Measurements from ENCODE around the gene HLCS. TPM values are rescaled to one million over a fixed set of nuclear protein-coding genes. Genes with fewer than 3 reads are reported as not detected.

Gene HLCS
- total and polyA plus RNA-seq, 2 donors (not counting 1 experiment from before 2014, with no cell fraction given): 23.1 to 40.0 TPM

GRCh38 chr21:36723371-36723881 is 243.0 kb downstream of the HLCS start:
- no peaks in the 10 kb centered on the region for H3K4me1 ChIP-seq (ENCODE audit: control insufficient read depth, extremely low read depth, insufficient read depth, low read length)
- H3K79me2 ChIP-seq (ENCODE audit: control insufficient read depth, insufficient read depth, low read length): no peaks in the 10 kb centered on the region
- no peak overlapping the region for H3K4me2 ChIP-seq (ENCODE audit: extremely low read depth, insufficient read depth, low read length)
- no peak overlapping the region for H2AFZ ChIP-seq (ENCODE audit: low read length)
- H3K4me3 ChIP-seq (replicated peaks in 1 of 4; ENCODE audit: control extremely low read depth in 1 of 4, insufficient read depth in 1 of 4, low read depth in 3 of 4, low read length in 4 of 4): no peak overlapping the region
- no peak overlapping the region for H3K9ac ChIP-seq (ENCODE audit: insufficient read depth, low read length)
- H3K27me3 ChIP-seq (ENCODE audit: control insufficient read depth, insufficient read depth, low read length): peaks cover 9% of the 10 kb centered on the region
- no peak overlapping the region for H3K27ac ChIP-seq (ENCODE audit: insufficient read depth, low read length)
- H4K20me1 ChIP-seq (ENCODE audit: control insufficient read depth, extremely low read depth, insufficient read depth, low read length): no peaks in the 10 kb centered on the region
- DNase-seq (ENCODE audit: low read depth in 2 of 2): no peak
- TF ChIP-seq EZH2 (IDR thresholded peaks at IDR 0.05; ENCODE audit: low read length, missing control alignments): no peak
- TF ChIP-seq, protein P1, sequence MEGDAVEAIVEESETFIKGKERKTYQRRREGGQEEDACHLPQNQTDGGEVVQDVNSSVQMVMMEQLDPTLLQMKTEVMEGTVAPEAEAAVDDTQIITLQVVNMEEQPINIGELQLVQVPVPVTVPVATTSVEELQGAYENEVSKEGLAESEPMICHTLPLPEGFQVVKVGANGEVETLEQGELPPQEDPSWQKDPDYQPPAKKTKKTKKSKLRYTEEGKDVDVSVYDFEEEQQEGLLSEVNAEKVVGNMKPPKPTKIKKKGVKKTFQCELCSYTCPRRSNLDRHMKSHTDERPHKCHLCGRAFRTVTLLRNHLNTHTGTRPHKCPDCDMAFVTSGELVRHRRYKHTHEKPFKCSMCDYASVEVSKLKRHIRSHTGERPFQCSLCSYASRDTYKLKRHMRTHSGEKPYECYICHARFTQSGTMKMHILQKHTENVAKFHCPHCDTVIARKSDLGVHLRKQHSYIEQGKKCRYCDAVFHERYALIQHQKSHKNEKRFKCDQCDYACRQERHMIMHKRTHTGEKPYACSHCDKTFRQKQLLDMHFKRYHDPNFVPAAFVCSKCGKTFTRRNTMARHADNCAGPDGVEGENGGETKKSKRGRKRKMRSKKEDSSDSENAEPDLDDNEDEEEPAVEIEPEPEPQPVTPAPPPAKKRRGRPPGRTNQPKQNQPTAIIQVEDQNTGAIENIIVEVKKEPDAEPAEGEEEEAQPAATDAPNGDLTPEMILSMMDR (conservative IDR thresholded peaks at IDR 0.05 in 1 of 2, IDR thresholded peaks at IDR 0.05 in 1 of 2; ENCODE audit: low read depth in 1 of 2, low read length in 2 of 2): no peak
- no peaks in the 10 kb centered on the region for H3K36me3 ChIP-seq (ENCODE audit: control insufficient read depth, insufficient read depth, low read length)
- H3K9me3 ChIP-seq (ENCODE audit: control insufficient read depth, insufficient read depth, low read depth, low read length): no peaks in the 10 kb centered on the region

DNA sequence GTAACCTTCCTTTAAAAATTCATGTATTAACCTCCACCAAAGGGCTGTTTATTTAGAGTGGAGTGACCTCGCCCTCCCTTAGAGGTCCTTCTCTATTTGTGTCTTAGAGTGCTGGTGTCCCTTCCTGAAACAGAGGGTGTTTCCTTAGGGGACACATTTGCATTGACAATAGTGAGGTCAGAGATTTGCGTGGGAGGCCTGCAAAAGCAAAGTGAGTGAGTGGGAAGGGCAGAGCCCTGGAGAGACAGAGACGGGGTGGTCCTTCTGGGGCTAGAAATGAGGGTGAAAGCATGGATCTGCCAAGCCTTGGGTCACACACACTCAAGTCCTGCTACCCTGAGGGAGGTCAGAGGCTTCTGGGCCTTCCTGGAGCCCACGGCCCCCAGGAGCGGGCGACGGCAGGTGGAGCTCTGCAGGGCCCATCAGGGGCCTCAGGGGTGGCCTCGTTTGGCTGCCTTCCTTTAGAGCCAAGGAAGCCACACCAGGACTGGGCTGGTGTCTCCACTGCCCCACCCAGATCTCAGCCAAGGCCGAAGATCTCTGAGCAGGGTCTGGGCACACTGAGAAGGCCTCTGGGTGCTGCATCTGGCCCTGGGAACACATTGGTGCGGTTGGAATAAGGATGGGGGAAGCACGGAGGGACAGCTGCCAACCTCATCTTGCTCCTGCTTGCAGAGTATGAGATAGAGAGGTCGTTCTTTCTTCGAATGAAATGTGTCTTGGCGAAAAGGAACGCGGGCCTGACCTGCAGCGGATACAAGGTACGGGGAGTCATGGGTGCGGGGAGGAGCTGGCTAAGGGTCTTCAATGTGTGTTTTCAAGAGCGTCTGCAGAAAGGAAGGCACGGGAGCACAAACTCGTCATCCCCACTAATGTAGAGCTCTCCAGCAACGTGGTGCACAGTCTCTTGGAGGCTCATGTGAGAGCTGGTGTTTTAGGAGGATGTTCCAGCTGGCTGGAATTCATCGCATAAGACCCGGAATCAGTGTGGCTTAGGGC is 243.8 kb downstream of the HLCS start:
- Histone ChIP-seq H3K4me2 (ENCODE audit: extremely low read depth, insufficient read depth, low read length) (no peak overlapping the region), H3K4me3 (replicated peaks in 1 of 4; ENCODE audit: control extremely low read depth in 1 of 4, insufficient read depth in 1 of 4, low read depth in 3 of 4, low read length in 4 of 4) (no peak overlapping the region), H3K27ac (ENCODE audit: insufficient read depth, low read length) (no peak overlapping the region), H3K9ac (ENCODE audit: insufficient read depth, low read length) (no peak overlapping the region), H4K20me1 (ENCODE audit: control insufficient read depth, extremely low read depth, insufficient read depth, low read length) (no peaks in the 10 kb centered on the region), H3K9me3 (ENCODE audit: control insufficient read depth, insufficient read depth, low read depth, low read length) (no peaks in the 10 kb centered on the region), H3K4me1 (ENCODE audit: control insufficient read depth, extremely low read depth, insufficient read depth, low read length) (no peaks in the 10 kb centered on the region), H3K79me2 (ENCODE audit: control insufficient read depth, insufficient read depth, low read length) (no peaks in the 10 kb centered on the region), H3K36me3 (ENCODE audit: control insufficient read depth, insufficient read depth, low read length) (no peaks in the 10 kb centered on the region), H3K27me3 (ENCODE audit: control insufficient read depth, insufficient read depth, low read length) (peaks cover 13% of the 10 kb centered on the region), H2AFZ (ENCODE audit: low read length) (no peak overlapping the region)
- no peak for DNase-seq (ENCODE audit: low read depth in 2 of 2)
- no peak for TF ChIP-seq EZH2 (IDR thresholded peaks at IDR 0.05; ENCODE audit: low read length, missing control alignments)
- TF ChIP-seq, protein P1 (conservative IDR thresholded peaks at IDR 0.05 in 1 of 2, IDR thresholded peaks at IDR 0.05 in 1 of 2; ENCODE audit: low read depth in 1 of 2, low read length in 2 of 2): no peak

DNA sequence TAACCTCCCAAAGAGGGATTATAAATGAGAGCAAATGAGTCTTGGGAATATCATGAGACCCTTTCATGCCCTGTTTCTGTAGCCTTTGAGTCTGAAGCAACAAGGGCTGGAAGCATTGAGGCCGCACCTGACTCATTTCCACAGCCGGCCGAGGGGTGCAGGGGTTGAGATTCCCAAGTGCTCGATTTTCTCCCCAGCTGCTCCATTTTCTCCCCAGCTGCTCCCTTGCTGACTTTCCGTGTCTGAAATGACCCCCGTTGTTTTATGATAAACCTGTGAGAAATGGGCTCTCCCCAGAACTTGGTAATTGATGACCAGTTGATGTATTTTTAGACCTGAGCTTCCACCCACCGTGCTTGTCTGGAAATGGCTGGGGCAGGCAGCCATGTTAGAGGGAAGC is 244.7 kb downstream of the HLCS start:
- Histone ChIP-seq H3K36me3 (ENCODE audit: control insufficient read depth, insufficient read depth, low read length) (no peaks in the 10 kb centered on the region), H3K4me1 (ENCODE audit: control insufficient read depth, extremely low read depth, insufficient read depth, low read length) (no peaks in the 10 kb centered on the region), H3K27me3 (ENCODE audit: control insufficient read depth, insufficient read depth, low read length) (peaks cover 12% of the 10 kb centered on the region)

More for the DNA sequence above, 244.7 kb downstream of the HLCS start:
- Histone ChIP-seq H4K20me1 (ENCODE audit: control insufficient read depth, extremely low read depth, insufficient read depth, low read length) (no peaks in the 10 kb centered on the region), H3K9ac (ENCODE audit: insufficient read depth, low read length) (no peak overlapping the region), H2AFZ (ENCODE audit: low read length) (no peak overlapping the region), H3K4me3 (replicated peaks in 1 of 4; ENCODE audit: control extremely low read depth in 1 of 4, insufficient read depth in 1 of 4, low read depth in 3 of 4, low read length in 4 of 4) (no peak overlapping the region), H3K9me3 (ENCODE audit: control insufficient read depth, insufficient read depth, low read depth, low read length) (no peaks in the 10 kb centered on the region), H3K4me2 (ENCODE audit: extremely low read depth, insufficient read depth, low read length) (no peak overlapping the region), H3K27ac (ENCODE audit: insufficient read depth, low read length) (no peak overlapping the region), H3K79me2 (ENCODE audit: control insufficient read depth, insufficient read depth, low read length) (no peaks in the 10 kb centered on the region)
- no peak for DNase-seq (ENCODE audit: low read depth in 2 of 2)
- TF ChIP-seq, protein P1 (conservative IDR thresholded peaks at IDR 0.05 in 1 of 2, IDR thresholded peaks at IDR 0.05 in 1 of 2; ENCODE audit: low read depth in 1 of 2, low read length in 2 of 2): no peak
- TF ChIP-seq EZH2 (IDR thresholded peaks at IDR 0.05; ENCODE audit: low read length, missing control alignments): no peak
